Measurements from ENCODE around the gene EPAS1.

EPAS1 gene

DNA sequence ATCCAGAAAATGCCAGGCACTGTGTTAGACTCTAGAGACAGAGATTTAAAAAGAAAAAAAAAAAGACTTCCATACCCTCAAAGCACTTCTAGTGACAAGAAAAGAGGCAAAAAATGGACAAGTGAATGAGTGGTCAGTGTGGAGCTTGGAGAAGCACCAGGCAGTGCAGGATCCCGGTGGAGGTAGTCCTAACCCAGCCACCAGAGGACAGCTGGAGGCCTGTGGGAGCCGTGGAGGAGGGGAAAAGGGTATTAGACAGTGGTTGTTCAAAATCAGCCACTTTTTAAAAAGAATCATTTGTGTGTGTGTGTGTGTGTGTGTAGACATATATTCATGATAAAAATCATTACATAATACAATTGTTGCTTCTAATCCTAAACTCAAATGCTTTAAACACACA, 32.8 kb upstream of the EPAS1 start:
- FAIRE-seq (no peak), DNase-seq (ENCODE audit: insufficient read length, low spot score) (no peak)
- no peak for TF ChIP-seq POLR2A (IDR thresholded peaks at IDR 0.05; ENCODE audit: low read depth, low read length)

DNA sequence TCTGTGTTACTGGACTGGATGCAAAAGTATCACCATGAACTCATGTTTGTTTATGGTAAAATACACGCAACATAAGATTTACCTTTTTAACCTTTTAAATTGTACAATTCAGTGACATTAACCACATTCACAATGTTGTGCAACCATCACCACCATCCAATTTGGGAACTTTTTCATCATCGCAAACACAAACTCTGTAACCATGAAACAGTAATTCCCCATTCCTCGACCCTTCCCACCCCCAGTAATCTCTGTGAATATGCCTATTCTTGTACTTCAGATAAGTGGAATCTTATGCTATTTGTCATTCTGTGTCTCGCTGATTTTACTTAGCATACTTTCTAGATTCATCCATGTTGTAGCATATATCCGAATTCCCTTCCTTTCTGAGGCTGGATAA, 31.1 kb upstream of the EPAS1 start:
- no peak for DNase-seq (ENCODE audit: insufficient read length, low spot score)
- no peak for FAIRE-seq
- no peak for TF ChIP-seq POLR2A (IDR thresholded peaks at IDR 0.05; ENCODE audit: low read depth, low read length)

DNA sequence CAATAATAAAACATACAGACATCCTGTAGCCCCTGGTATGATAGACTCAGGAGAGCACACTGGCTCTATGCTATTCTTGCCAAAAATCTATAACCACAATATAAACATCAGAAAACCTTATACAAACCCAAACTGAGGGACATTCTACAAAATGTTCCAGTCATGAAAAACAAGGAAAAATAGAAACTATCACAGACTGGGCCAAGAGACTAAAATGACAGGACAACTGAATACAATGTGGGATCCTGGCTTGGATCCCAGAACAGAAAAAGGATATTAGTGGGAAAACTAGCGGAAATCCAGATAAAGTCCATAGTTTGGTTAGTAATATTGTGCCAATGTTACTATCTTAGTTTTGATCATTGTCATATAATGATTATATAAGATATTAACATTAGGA, 29.6 kb upstream of the EPAS1 start:
- no peak for TF ChIP-seq POLR2A (IDR thresholded peaks at IDR 0.05; ENCODE audit: low read depth, low read length)
- no peak for FAIRE-seq

DNA sequence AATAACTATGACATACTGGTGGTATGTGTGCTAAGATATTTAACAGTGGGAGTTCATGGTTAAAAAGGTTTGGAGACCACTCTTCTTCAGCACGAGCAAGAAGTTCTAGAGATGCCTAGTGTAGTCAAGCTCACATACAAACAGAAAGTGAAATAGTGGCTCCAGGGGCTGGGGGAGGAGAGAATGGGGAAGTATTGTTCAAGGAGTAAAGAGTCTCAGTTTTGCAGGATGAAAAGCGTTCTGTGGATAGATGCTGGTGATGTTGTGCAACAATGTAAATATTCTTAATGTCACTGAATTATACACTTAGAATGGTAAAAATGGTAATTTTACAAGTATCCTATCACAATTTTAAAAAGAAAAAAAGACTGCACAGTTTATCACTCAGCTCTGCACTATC, 29.0 kb upstream of the EPAS1 start:
- DNase-seq (ENCODE audit: insufficient read length, low spot score) (no peak), FAIRE-seq (no peak)
- TF ChIP-seq POLR2A (IDR thresholded peaks at IDR 0.05; ENCODE audit: low read depth, low read length): no peak

More for the DNA sequence above, 29.6 kb upstream of the EPAS1 start:
- DNase-seq (ENCODE audit: insufficient read length, low spot score): no peak

DNA sequence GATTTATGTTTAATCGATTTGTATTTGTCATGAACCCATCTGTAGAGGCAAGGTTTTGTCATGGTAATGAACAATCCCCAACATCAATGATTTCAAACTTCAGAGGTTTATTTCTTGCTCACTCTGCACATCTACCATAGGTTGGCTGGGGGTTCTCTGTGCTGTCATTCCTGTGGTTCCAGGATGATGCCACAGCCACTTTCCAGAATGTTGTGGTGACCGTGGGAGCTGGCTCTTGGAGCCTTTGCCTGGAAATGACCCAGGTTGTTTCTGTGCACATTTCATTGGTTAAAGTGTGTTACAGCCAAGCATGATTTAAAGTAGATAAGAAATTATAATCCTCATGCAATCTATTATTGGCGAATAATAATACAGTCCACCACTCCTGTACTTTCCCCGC, 28.2 kb upstream of the EPAS1 start:
- TF ChIP-seq POLR2A (IDR thresholded peaks at IDR 0.05; ENCODE audit: low read depth, low read length): no peak
- no peak for FAIRE-seq
- no peak for DNase-seq (ENCODE audit: insufficient read length, low spot score)

DNA sequence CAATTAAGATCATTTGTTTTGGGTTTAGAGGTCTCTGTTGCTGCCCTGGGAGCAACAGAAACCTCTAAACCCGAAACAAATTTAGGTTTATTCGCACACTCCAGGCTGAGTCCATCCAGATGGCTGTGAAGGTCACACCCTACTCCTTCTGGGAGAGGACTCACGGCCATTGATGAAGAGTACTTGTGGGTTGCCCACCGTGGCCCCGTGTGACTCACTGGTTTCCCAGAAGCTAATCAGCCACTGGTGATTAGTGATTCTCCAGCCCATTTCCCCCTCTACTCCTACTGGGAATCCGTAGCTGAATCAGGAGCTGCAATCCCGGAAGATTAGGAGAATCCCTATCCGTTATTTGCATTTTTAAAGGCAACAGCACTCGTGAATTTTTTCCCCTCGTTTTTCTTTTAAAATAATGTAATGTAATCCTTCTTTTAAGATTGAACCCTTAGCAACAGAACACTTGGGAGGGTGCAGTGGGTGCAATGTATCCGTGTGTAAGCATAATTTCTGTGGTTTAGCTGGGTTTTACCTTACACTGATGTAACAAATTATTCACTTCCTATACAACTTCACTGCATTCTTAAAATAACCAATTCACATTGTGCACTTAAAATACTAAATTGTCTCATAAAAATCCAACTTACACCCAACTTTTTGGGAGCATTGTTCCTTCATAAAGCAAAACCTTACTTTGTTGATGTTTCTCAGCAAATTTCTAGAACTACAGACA, 27.5 kb upstream of the EPAS1 start:
- no peak for TF ChIP-seq POLR2A (IDR thresholded peaks at IDR 0.05; ENCODE audit: low read depth, low read length)
- no peak for FAIRE-seq
- no peak for DNase-seq (ENCODE audit: insufficient read length, low spot score)

DNA sequence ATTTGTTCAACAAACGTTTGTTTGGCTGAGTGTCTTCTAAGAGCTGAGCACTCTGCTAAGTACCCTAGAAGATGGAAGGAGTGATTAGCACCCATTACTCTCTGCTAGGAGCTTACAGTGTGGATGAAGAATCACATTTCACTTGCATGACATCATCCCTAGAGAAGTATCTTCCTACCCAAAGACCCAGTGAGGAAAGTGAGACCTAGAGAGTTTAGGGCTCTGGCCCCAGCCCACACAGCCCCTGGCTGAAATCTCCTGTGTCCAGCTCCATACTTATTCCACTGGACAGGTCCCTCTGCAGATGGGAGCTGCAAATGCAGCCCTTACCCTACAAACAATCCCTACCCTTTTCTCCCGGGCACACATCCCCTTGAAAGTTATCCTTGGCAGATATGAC, 26.8 kb upstream of the EPAS1 start:
- no peak for TF ChIP-seq POLR2A (IDR thresholded peaks at IDR 0.05; ENCODE audit: low read depth, low read length)
- DNase-seq (ENCODE audit: insufficient read length, low spot score): no peak
- FAIRE-seq: peak; percentile 62

DNA sequence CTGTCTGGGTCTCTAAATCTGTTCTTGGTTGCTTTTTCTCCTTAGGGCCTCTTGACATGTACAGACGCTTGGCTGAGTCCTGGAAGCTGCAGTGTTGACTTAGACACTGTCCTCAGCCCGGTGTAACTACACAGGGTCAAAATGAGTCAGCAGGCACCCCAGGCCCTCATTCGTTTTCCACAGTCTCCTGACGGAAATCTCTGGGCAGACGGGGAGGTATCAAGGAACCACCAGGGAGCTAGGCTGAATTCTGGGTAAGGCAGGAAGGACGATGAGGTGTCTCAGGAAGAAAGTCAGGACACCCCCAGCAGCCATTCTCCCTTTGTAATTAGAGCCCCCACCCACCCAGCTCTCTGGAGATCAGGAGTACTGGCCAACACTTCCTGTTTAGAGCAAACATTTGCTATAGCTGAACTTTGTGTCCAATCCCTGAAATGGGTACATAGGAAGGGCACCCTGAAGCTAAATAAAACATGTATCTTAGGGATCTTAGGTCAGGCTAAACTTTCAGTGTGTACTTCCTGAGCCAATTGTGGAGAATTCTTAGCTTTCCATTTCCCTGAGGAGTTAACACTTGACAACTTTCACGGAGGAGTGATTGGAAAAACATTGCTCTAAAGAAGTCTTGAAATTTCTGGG, 23.9 kb upstream of the EPAS1 start:
- FAIRE-seq (no peak), DNase-seq (ENCODE audit: insufficient read length, low spot score) (no peak)
- TF ChIP-seq POLR2A (IDR thresholded peaks at IDR 0.05; ENCODE audit: low read depth, low read length): no peak

DNA sequence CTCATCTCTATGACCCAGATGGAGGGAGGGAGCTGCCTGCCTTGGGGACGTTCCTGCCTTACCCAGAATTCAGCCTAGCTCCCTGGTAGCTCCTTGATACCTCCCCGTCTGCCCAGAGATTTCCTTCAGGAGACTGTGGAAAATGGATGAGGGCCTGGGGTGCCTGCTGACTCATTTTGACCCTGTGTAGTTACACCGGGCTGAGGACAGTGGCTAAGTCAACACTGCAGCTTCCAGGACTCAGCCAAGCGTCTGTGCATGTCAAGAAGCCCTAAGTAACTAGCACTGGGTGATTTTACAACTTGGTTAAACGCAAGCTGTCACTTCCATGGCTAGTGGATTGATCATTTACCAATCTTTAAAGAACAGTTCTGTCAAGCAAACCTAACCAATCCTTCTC, 23.3 kb upstream of the EPAS1 start:
- no peak for DNase-seq (ENCODE audit: insufficient read length, low spot score)
- TF ChIP-seq POLR2A (IDR thresholded peaks at IDR 0.05; ENCODE audit: low read depth, low read length): no peak
- no peak for FAIRE-seq

DNA sequence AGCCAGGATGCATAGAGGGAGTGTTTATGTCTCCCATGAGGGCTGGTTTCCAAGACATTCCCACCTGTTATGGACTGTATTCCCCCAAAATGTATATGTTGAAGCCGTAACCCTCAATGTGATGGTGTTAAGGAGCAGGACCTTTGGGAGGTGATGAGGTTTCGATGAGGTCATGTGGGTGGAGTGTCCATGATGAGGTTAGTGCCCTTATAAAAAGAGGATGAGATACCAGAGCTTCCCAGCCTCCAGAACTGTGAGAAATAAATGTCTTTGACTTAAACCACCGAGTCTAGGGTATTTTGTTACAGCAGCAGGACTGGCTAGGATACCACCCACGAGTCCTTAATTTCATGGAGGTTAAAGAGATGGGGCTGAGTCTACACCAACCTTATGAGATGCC, 22.6 kb upstream of the EPAS1 start:
- DNase-seq (ENCODE audit: insufficient read length, low spot score): no peak
- no peak for TF ChIP-seq POLR2A (IDR thresholded peaks at IDR 0.05; ENCODE audit: low read depth, low read length)
- no peak for FAIRE-seq

DNA sequence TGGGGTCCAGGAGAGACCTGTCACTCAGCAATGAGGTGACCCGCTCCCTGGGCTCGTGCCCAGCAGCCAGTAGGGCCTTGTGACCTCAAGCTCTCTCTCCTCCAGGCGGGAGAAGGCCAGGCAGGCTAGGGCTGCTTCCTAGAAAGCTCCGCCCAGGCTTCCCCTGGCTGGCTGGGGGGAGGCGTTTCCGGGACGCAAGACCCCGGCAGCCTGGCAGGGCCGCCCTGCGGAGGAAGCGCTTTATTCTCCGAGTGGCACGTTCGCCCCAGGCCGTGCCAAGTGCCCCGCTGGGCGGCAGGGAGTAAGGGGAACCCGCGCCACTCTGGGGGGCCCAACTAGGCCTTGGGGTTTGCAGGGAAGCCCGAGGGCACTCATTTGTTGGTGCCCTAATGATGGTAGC, 21.2 kb upstream of the EPAS1 start:
- DNase-seq (ENCODE audit: insufficient read length, low spot score) (no peak), FAIRE-seq (no peak)
- no peak for TF ChIP-seq POLR2A (IDR thresholded peaks at IDR 0.05; ENCODE audit: low read depth, low read length)

DNA sequence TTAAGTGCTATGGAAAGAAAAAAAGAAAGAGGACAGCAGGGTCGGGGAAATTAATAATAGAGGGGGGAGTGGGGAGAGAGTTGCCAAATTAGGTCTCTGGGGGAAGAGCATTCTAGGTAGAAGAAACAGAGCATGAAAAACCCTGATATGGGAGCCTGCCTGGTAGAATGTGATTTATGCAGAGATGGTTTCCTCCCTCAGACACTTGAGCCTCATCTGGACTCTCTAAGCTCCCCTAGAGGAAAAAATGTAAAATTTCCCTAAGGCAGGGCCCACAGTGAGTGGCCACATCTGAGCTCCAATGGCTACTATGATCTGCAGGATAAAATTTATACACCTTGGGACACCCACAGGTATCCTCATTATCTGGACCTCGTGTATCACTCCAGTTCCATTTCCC, 20.6 kb upstream of the EPAS1 start:
- DNase-seq (ENCODE audit: insufficient read length, low spot score) (no peak), FAIRE-seq (no peak)
- TF ChIP-seq POLR2A (IDR thresholded peaks at IDR 0.05; ENCODE audit: low read depth, low read length): no peak

DNA sequence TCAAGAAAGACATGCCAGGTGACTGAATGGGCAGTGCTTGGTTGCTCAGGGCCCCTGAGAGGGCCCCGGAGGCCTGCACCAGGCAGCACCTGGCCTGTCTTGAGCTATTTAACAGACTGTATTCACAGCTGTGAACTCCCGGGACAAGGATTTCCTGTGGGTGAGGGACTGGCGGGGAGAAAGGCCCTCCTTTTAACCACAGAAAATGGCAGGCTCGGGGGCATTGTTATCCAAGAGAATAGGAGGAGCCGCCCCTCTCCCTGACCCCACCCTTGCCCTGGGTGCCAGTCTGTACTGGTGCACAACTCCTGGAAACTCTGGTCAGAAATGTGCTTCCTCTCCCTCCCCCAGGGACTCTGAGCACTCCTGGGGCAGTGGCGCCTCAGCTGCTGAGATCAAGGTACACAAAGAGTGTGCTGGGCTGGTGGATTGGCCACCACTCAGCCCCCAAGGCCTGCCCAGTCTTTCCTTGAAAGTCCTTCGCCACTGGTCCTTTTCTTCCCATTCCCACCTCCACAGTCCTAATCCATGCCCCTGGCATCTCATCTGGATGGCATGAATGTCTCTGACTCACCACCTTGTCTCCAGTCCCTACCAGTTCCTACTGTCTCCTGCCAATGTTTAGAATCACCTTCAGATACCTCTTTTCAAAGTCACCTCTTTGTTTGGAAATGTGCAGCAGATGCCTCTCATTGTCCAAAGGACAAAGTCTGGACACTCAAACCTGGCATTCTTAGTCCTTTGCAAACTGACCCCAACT, 19.6 kb upstream of the EPAS1 start:
- FAIRE-seq (no peak), DNase-seq (ENCODE audit: insufficient read length, low spot score) (no peak)
- TF ChIP-seq POLR2A (IDR thresholded peaks at IDR 0.05; ENCODE audit: low read depth, low read length): no peak

DNA sequence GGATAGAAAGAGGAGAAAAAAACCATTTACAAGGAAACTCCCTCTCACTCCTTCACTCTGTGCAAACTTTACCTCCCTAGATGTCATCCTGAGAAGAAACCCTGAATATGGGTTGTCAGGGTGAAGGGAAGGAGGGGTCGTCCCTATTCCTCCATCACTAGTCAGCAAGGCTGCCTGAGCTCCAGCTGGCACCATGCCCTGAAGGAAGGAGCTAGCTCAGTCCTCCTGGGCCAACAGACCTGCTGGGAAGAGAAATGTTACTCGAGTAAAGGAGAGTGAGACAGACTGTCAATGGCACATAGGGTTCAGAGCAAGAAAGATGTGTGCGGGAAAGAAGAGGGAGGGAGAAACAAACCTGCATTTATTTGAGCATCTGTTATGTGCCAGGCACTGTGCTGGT, 18.3 kb upstream of the EPAS1 start:
- FAIRE-seq (no peak), DNase-seq (ENCODE audit: insufficient read length, low spot score) (no peak)
- no peak for TF ChIP-seq POLR2A (IDR thresholded peaks at IDR 0.05; ENCODE audit: low read depth, low read length)

DNA sequence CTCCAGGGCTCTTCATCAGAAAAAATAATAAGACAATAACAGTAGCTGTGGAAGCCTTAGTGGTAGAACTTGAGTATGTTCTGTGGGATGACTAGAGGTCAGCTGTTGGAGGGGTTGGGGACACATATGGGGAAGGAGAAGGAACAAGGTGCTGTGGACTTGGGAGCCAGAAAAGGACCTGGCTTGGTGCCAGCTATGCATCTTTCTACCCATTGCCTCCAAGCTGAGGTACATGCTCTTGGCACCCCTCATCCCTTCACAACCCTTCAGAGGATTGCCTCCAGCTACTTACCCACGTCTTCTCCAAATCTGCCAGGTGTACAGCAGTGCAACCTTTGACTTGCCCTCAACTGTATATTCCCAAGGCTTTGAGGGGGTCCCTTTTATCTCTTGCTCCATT, 15.3 kb upstream of the EPAS1 start:
- DNase-seq (ENCODE audit: insufficient read length, low spot score) (no peak), FAIRE-seq (no peak)
- no peak for TF ChIP-seq POLR2A (IDR thresholded peaks at IDR 0.05; ENCODE audit: low read depth, low read length)
